Activated naive CD4-positive, alpha-beta T cell treated with anti-CD3 and anti-CD28 coated beads, Interleukin-2, amount 10 ng/mL, durations not matched to agents 7 days and 5 days (primary cell): ENCODE measurements around the gene GFOD1.

Source experiments
- CTCF ChIA-PET: fragments of 350-600 bp; sonication (Branson Sonifier 250); formaldehyde crosslinking; loops from one replicate; lab custom pipeline; 2021; ENCODE audit warnings: antibody characterized with exemption; lab: Charles Lee
- DNase-seq: peaks from one replicate; pipeline ENCODE4 v3.0.0-alpha.2; 2020
- H3K27ac Mint-ChIP-seq: one replicate; pipeline ENCODE4 v1.8.0; 2021; ENCODE audit warnings: mild to moderate bottlenecking, moderate library complexity, mixed read lengths
- H3K27me3 Mint-ChIP-seq: one replicate; pipeline ENCODE4 v1.8.0; 2021; ENCODE audit warnings: mild to moderate bottlenecking, mixed read lengths
- H3K36me3 Mint-ChIP-seq: one replicate; pipeline ENCODE4 v1.8.0; 2021; ENCODE audit warnings: mixed read lengths
- H3K4me1 Mint-ChIP-seq: one replicate; pipeline ENCODE4 v1.8.0; 2021; ENCODE audit warnings: mixed read lengths
- H3K4me3 Mint-ChIP-seq: one replicate; pipeline ENCODE4 v1.8.0; 2021; ENCODE audit warnings: mild to moderate bottlenecking, moderate library complexity, mixed read lengths
- H3K9me3 Mint-ChIP-seq: one replicate; pipeline ENCODE4 v1.8.0; 2021; ENCODE audit warnings: mixed read lengths

Gene GFOD1

GRCh38 chr6:13431059-13431656 is 56.2 kb downstream of the GFOD1 start:
- H3K36me3 Mint-ChIP-seq = peaks cover 5% of the 10 kb centered on the region
- H3K27me3 Mint-ChIP-seq = peaks cover 29% of the 10 kb centered on the region
- no peak overlapping the region for H3K27ac Mint-ChIP-seq
- peaks cover 71% of the 10 kb centered on the region for H3K4me1 Mint-ChIP-seq
- no peak for DNase-seq
- H3K9me3 Mint-ChIP-seq = peaks cover 10% of the 10 kb centered on the region
- CTCF ChIA-PET = interaction anchor here (0.6 to 2.0 kb wide), 3 partner anchors 11 to 56 kb away, joined by 3 to 6 read pairs (median 3); partner anchors contain the start of gene GFOD1
- no peak overlapping the region for H3K4me3 Mint-ChIP-seq

GRCh38 chr6:13429406-13429753 is 58.0 kb downstream of the GFOD1 start:
- no peak overlapping the region for H3K4me3 Mint-ChIP-seq
- H3K4me1 Mint-ChIP-seq = peaks cover 55% of the 10 kb centered on the region
- no peak overlapping the region for H3K27ac Mint-ChIP-seq

GRCh38 chr6:13428583-13429405 is 58.6 kb downstream of the GFOD1 start:
- H3K4me3 Mint-ChIP-seq = peak overlapping the region; percentile 32
- CTCF ChIA-PET = interaction anchor here (1.1 to 1.8 kb wide), 6 partner anchors 12 to 91 kb away, joined by 3 to 7 read pairs (median 6); no protein-coding TSS in a partner anchor
- H3K9me3 Mint-ChIP-seq = peaks cover 2% of the 10 kb centered on the region
- peaks cover 52% of the 10 kb centered on the region for H3K4me1 Mint-ChIP-seq
- peaks cover 39% of the 10 kb centered on the region for H3K27me3 Mint-ChIP-seq
- H3K27ac Mint-ChIP-seq = peak overlapping the region; percentile 73
- DNase-seq = no peak
- H3K36me3 Mint-ChIP-seq = peaks cover 3% of the 10 kb centered on the region

More at GRCh38 chr6:13429406-13429753, 58.0 kb downstream of the GFOD1 start:
- Mint-ChIP-seq H3K27me3 (peaks cover 39% of the 10 kb centered on the region), H3K9me3 (peaks cover 7% of the 10 kb centered on the region), H3K36me3 (peaks cover 4% of the 10 kb centered on the region)
- no peak for DNase-seq
- CTCF ChIA-PET = interaction anchor here (1.1 to 1.6 kb wide), 6 partner anchors 15 to 92 kb away, joined by 3 to 7 read pairs (median 4); no protein-coding TSS in a partner anchor

- Mint-ChIP-seq H3K27ac (peak overlapping the region; percentile 73), H3K36me3 (peaks cover 3% of the 10 kb centered on the region)
These were observed 59.4 kb downstream of the GFOD1 start for GRCh38 chr6:13427801-13428582.

GRCh38 chr6:13427316-13427715 is 60.1 kb downstream of the GFOD1 start:
- H3K27me3 Mint-ChIP-seq = peaks cover 39% of the 10 kb centered on the region
- CTCF ChIA-PET = interaction anchor here (0.9 to 1.8 kb wide), 2 partner anchors 10 to 26 kb away, joined by 3 to 7 read pairs; no protein-coding TSS in a partner anchor
- H3K4me1 Mint-ChIP-seq = peaks cover 43% of the 10 kb centered on the region
- H3K36me3 Mint-ChIP-seq = peaks cover 3% of the 10 kb centered on the region
- H3K27ac Mint-ChIP-seq = no peak overlapping the region
- H3K9me3 Mint-ChIP-seq = no peaks in the 10 kb centered on the region
- H3K4me3 Mint-ChIP-seq = no peak overlapping the region
- no peak for DNase-seq

More at GRCh38 chr6:13427801-13428582, 59.4 kb downstream of the GFOD1 start:
- H3K4me3 Mint-ChIP-seq = peak overlapping the region; percentile 32
- CTCF ChIA-PET = interaction anchor here (0.9 to 1.8 kb wide), 4 partner anchors 11 to 26 kb away, joined by 3 to 7 read pairs (median 6); no protein-coding TSS in a partner anchor
- peaks cover 49% of the 10 kb centered on the region for H3K4me1 Mint-ChIP-seq
- peaks cover 39% of the 10 kb centered on the region for H3K27me3 Mint-ChIP-seq
- DNase-seq = peak; percentile 75
- no peaks in the 10 kb centered on the region for H3K9me3 Mint-ChIP-seq

GRCh38 chr6:13425943-13426931 is 61.2 kb downstream of the GFOD1 start:
- Mint-ChIP-seq H3K9me3 (no peaks in the 10 kb centered on the region), H3K27me3 (peaks cover 45% of the 10 kb centered on the region), H3K4me1 (peaks cover 32% of the 10 kb centered on the region), H3K36me3 (no peaks in the 10 kb centered on the region), H3K4me3 (no peak overlapping the region), H3K27ac (no peak overlapping the region)
- CTCF ChIA-PET = interaction anchor here (0.8 to 1.4 kb wide), 3 partner anchors 14 to 91 kb away, joined by 3 read pairs; no protein-coding TSS in a partner anchor
- no peak for DNase-seq

GRCh38 chr6:13425270-13425873 is 62.0 kb downstream of the GFOD1 start:
- no peaks in the 10 kb centered on the region for H3K36me3 Mint-ChIP-seq
- CTCF ChIA-PET = interaction anchor here (0.8 to 1.4 kb wide), 3 partner anchors 14 to 90 kb away, joined by 3 read pairs; no protein-coding TSS in a partner anchor
- no peak overlapping the region for H3K4me3 Mint-ChIP-seq
- no peak for DNase-seq
- no peaks in the 10 kb centered on the region for H3K9me3 Mint-ChIP-seq
- no peak overlapping the region for H3K27ac Mint-ChIP-seq
- H3K27me3 Mint-ChIP-seq = peaks cover 40% of the 10 kb centered on the region
- H3K4me1 Mint-ChIP-seq = peaks cover 32% of the 10 kb centered on the region

- no peak for DNase-seq
- CTCF ChIA-PET = no interaction called here
- Mint-ChIP-seq H3K4me1 (peaks cover 25% of the 10 kb centered on the region), H3K9me3 (no peaks in the 10 kb centered on the region), H3K4me3 (no peak overlapping the region), H3K27ac (no peak overlapping the region), H3K27me3 (peaks cover 52% of the 10 kb centered on the region), H3K36me3 (no peaks in the 10 kb centered on the region)
These were observed 64.1 kb downstream of the GFOD1 start for GRCh38 chr6:13423252-13423651.

GRCh38 chr6:13422681-13423221 is 64.6 kb downstream of the GFOD1 start:
- CTCF ChIA-PET = no interaction called here
- H3K36me3 Mint-ChIP-seq = no peaks in the 10 kb centered on the region
- peaks cover 47% of the 10 kb centered on the region for H3K27me3 Mint-ChIP-seq
- H3K9me3 Mint-ChIP-seq = no peaks in the 10 kb centered on the region
- DNase-seq = no peak
- H3K4me1 Mint-ChIP-seq = peaks cover 20% of the 10 kb centered on the region
- no peak overlapping the region for H3K27ac Mint-ChIP-seq
- no peak overlapping the region for H3K4me3 Mint-ChIP-seq

GRCh38 chr6:13421425-13422059 is 65.9 kb downstream of the GFOD1 start:
- H3K27me3 Mint-ChIP-seq = peaks cover 38% of the 10 kb centered on the region
- DNase-seq = no peak
- no peak overlapping the region for H3K4me3 Mint-ChIP-seq
- no peak overlapping the region for H3K27ac Mint-ChIP-seq
- no peaks in the 10 kb centered on the region for H3K36me3 Mint-ChIP-seq
- H3K4me1 Mint-ChIP-seq = peaks cover 13% of the 10 kb centered on the region
- no peaks in the 10 kb centered on the region for H3K9me3 Mint-ChIP-seq
- CTCF ChIA-PET = no interaction called here

GRCh38 chr6:13420269-13420668 is 67.1 kb downstream of the GFOD1 start:
- Mint-ChIP-seq H3K27me3 (peaks cover 25% of the 10 kb centered on the region), H3K4me1 (peaks cover 13% of the 10 kb centered on the region), H3K36me3 (no peaks in the 10 kb centered on the region), H3K27ac (no peak overlapping the region), H3K4me3 (no peak overlapping the region), H3K9me3 (no peaks in the 10 kb centered on the region)
- CTCF ChIA-PET = no interaction called here
- no peak for DNase-seq
